OCI-LY3 (cell line): Measurements from ENCODE around the gene CPZ.

Source experiments
- H2AFZ ChIP-seq: fragments of 200-600, 300-600 bp; shearing (Covaris generic); 2 replicates; pipeline ENCODE4 v1.6.0; 2014; ENCODE audit warnings: antibody characterized with exemption, low read depth, low read length
- H3K27ac ChIP-seq: fragments of 200-600, 300-600 bp; sonication (generic); 2 replicates; pipeline ENCODE4 v1.5.1; 2014; ENCODE audit warnings: mild to moderate bottlenecking, low read length, moderate library complexity, mixed read lengths
- H3K27me3 ChIP-seq: fragments of 200-600, 300-600 bp; sonication (generic); 2 replicates; pipeline ENCODE4 v1.6.1; 2014; ENCODE audit warnings: low read depth, low read length, mixed read lengths
- H3K36me3 ChIP-seq: fragments of 200-600, 300-600 bp; sonication (generic); replicated peaks from 2 replicates; pipeline ENCODE3; 2014; ENCODE audit warnings: low read depth, low read length, mixed read lengths
- H3K4me1 ChIP-seq: fragments of 300-600, 200-600 bp; sonication (generic); 2 replicates; pipeline ENCODE4 v1.6.1; 2014; ENCODE audit warnings: low read length, mixed read lengths
- H3K4me2 ChIP-seq: fragments of 200-600, 300-600 bp; sonication (generic); 2 replicates; pipeline ENCODE4 v1.6.1; 2014; ENCODE audit warnings: low read length, mixed read lengths
- H3K4me3 ChIP-seq: fragments of 300-600, 200-600 bp; sonication (generic); 2 replicates; pipeline ENCODE4 v1.5.1; 2014; ENCODE audit warnings: antibody characterized with exemption, mild to moderate bottlenecking, low read length, moderate library complexity
- H3K79me2 ChIP-seq: fragments of 300-600, 200-600 bp; shearing (Covaris generic); 2 replicates; pipeline ENCODE4 v1.6.1; 2014; ENCODE audit warnings: mild to moderate bottlenecking, low read length, mixed read lengths
- H3K9ac ChIP-seq: fragments of 300-600, 200-600 bp; shearing (Covaris generic); 2 replicates; pipeline ENCODE4 v1.6.0; 2014; ENCODE audit warnings: mild to moderate bottlenecking, low read length, moderate library complexity
- H3K9me3 ChIP-seq: fragments of 200-600, 300-600 bp; shearing (Covaris generic); 2 replicates; pipeline ENCODE4 v1.6.1; 2014; ENCODE audit warnings: low read length, mixed read lengths; ENCODE audit not compliant: insufficient read depth
- H4K20me1 ChIP-seq: fragments of 200-600, 300-600 bp; sonication (generic); 2 replicates; pipeline ENCODE4 v1.6.1; 2016; ENCODE audit warnings: low read length, mixed read lengths; ENCODE audit not compliant: insufficient read depth
- CTCF ChIP-seq: fragments of 200-600, 300-600 bp; sonication (generic); IDR thresholded peaks from 2 replicates; pipeline ENCODE4 v1.5.1; 2014; ENCODE audit warnings: antibody characterized with exemption, low read length, low read depth
- EZH2phosphoT487 ChIP-seq: fragments of 200-600 bp; shearing (Covaris generic); IDR thresholded peaks from 2 replicates; pipeline ENCODE4 v1.6.1; 2018; ENCODE audit warnings: antibody characterized with exemption, mixed run types, low read depth

The CPZ gene

GRCh38 chr4:8614365-8615193 lies 22.0 kb downstream of the CPZ start:
- no peak overlapping the region for H3K9ac ChIP-seq
- no peak for TF ChIP-seq CTCF

GRCh38 chr4:8615366-8615765 lies 22.8 kb downstream of the CPZ start:
- Histone ChIP-seq H3K4me2 (no peak overlapping the region), H3K4me1 (no peaks in the 10 kb centered on the region), H3K27ac (no peak overlapping the region), H3K4me3 (no peak overlapping the region), H2AFZ (no peak overlapping the region), H4K20me1 (no peaks in the 10 kb centered on the region), H3K27me3 (no peaks in the 10 kb centered on the region), H3K36me3 (no peaks in the 10 kb centered on the region), H3K9ac (no peak overlapping the region), H3K79me2 (no peaks in the 10 kb centered on the region), H3K9me3 (no peaks in the 10 kb centered on the region)
- TF ChIP-seq CTCF (no peak), EZH2phosphoT487 (no peak)

More at GRCh38 chr4:8614365-8615193, 22.0 kb downstream of the CPZ start:
- no peaks in the 10 kb centered on the region for H3K9me3 ChIP-seq
- H3K4me3 ChIP-seq, result no peak overlapping the region
- H4K20me1 ChIP-seq, result no peaks in the 10 kb centered on the region
- no peaks in the 10 kb centered on the region for H3K27me3 ChIP-seq
- H2AFZ ChIP-seq, result no peak overlapping the region
- no peaks in the 10 kb centered on the region for H3K79me2 ChIP-seq
- H3K4me2 ChIP-seq, result no peak overlapping the region
- no peak overlapping the region for H3K27ac ChIP-seq
- no peaks in the 10 kb centered on the region for H3K36me3 ChIP-seq
- H3K4me1 ChIP-seq, result no peaks in the 10 kb centered on the region

DNA sequence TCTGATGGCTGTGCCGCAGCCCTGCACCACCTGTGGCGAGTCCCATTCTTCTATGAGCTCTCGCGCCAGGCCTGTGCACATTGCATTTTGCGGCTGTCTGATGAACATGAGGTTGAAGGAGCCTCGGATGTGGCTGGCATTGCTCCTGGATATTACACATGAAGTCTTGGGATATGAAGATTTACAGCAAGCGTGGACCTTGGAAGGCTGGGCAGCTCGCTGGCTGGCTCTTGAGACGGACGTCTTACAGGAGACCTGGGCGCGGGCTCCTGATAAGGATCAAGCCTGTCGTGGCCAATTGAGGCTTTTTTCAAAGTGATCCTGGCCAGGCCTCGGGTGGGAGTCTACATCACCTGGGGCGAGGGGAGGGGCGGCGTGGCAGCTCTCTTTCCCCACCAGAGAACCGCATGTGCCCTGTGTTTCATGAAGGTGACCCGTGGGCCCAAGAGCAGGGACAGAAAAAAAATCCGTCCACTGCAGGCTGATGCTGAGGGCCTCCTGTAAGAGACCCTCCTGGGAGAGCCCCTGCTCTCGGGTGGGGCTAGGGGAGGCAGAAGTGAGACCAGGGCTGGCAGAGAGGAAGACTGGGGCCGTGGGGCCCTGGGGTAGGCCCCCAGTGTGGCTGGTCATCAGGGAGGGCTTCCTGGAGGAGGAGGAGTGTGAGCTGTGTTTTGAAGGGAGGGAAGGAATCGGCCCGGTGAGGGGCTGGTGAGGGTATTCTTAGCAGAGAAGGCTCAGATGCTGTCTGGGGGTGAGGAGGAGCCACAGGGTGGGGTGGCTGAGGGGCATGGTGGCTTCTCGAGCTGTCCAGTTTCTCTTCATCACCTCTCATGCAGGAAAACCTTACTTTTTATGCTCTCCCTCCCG lies 23.6 kb downstream of the CPZ start:
- H3K9ac ChIP-seq, result no peak overlapping the region
- no peaks in the 10 kb centered on the region for H3K79me2 ChIP-seq
- H3K4me3 ChIP-seq, result no peak overlapping the region
- H3K4me1 ChIP-seq, result no peaks in the 10 kb centered on the region
- no peak for TF ChIP-seq EZH2phosphoT487
- no peak for TF ChIP-seq CTCF
- no peak overlapping the region for H3K4me2 ChIP-seq
- H3K27me3 ChIP-seq, result no peaks in the 10 kb centered on the region
- no peak overlapping the region for H3K27ac ChIP-seq
- no peaks in the 10 kb centered on the region for H4K20me1 ChIP-seq
- no peaks in the 10 kb centered on the region for H3K36me3 ChIP-seq
- H3K9me3 ChIP-seq, result no peaks in the 10 kb centered on the region
- H2AFZ ChIP-seq, result no peak overlapping the region

GRCh38 chr4:8616831-8617230 lies 24.3 kb downstream of the CPZ start:
- no peak overlapping the region for H3K4me2 ChIP-seq
- H2AFZ ChIP-seq, result no peak overlapping the region
- TF ChIP-seq CTCF, result no peak
- no peak for TF ChIP-seq EZH2phosphoT487
- H3K9ac ChIP-seq, result no peak overlapping the region
- H3K4me3 ChIP-seq, result no peak overlapping the region
- H3K4me1 ChIP-seq, result no peaks in the 10 kb centered on the region
- no peak overlapping the region for H3K27ac ChIP-seq
- H3K9me3 ChIP-seq, result no peaks in the 10 kb centered on the region
- no peaks in the 10 kb centered on the region for H3K27me3 ChIP-seq
- H3K79me2 ChIP-seq, result no peaks in the 10 kb centered on the region
- no peaks in the 10 kb centered on the region for H3K36me3 ChIP-seq
- no peaks in the 10 kb centered on the region for H4K20me1 ChIP-seq
